Motor neuron (in vitro differentiated cells): ENCODE measurements around the gene ASF1B. TPM values are rescaled to one million over a fixed set of nuclear protein-coding genes. Genes with fewer than 3 reads are reported as not detected.

Source experiments
- ATAC-seq, 8 experiments: fragments of 200-7000 bp; cut with Tn5 transposase; replicated peaks in 6 of 8; 2 replicates each; pipeline ENCODE4 v1.8.0; 2021; ENCODE audit warnings: mild to moderate bottlenecking in 8 of 8, moderate library complexity in 8 of 8
- H3K27ac ChIP-seq, 2 donors: fragments of 250-450 bp; sonication (Bioruptor Pico); 2 replicates each; pipeline ENCODE4 v1.9.0; 2021; ENCODE audit warnings: antibody characterized with exemption in 2 of 2, mild to moderate bottlenecking in 2 of 2, moderate library complexity in 1 of 2
- H3K4me1 ChIP-seq, 2 donors: fragments of 250-450 bp; sonication (Bioruptor Pico); replicated peaks in 1 of 2; 2 replicates each; pipeline ENCODE4 v1.6.1; 2021; ENCODE audit warnings: antibody characterized with exemption in 2 of 2, mild to moderate bottlenecking in 2 of 2, moderate library complexity in 1 of 2
- H3K4me3 ChIP-seq, 5 donors: fragments of 250-450 bp; sonication (Bioruptor Pico); 2 replicates each; pipeline ENCODE4 v1.9.0; 2021; ENCODE audit warnings: antibody characterized with exemption in 5 of 5, mild to moderate bottlenecking in 5 of 5, moderate library complexity in 4 of 5
- WGBS, 10 experiments: fragments of 450-650 bp; shearing (Covaris generic); methylation state at CpG; one replicate each; pipeline ENCODE4 v1.0.0; 2022; 5-methylcytosine and 5-hydroxymethylcytosine counted together
- in situ Hi-C, 9 experiments: fragments of 400-800 bp; cut with MboI; loops; one replicate each; pipeline ENCODE4 v1.15.0; 2021; ENCODE audit warnings: low sequenced_read_pairs in 9 of 9, low pct_unique_long_range_greater_than_20kb in 2 of 9; ENCODE audit not compliant: unreplicated experiment in 9 of 9
- total RNA-seq, 8 experiments: library from RNA; unstranded; fragments of 300-600 nt; gene quantifications; 2 replicates each; pipeline versions ENCODE4 v1.2.3 to v1.2.4, GENCODE V29; 2022

ASF1B gene
- total RNA-seq, 8 experiments from 2014 or later = 0.54 to 21.5 (median 1.2) TPM

DNA sequence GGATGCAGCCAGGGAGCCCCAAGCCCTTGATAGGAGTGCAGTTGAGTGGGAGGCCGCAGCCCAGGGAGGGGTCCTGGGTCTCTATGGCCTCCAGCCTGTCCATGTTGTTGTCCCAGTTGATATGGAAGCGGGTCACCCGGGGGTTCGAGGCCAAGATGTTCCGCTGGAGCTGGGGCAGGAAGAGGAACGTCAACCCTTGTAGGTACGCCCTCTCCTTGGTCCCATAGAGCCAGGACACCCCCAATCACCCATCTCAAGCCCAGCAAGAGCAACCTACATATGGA, 15.9 kb downstream of the ASF1B start:
- 92% methylated on average over 4 of the region's 7 CpGs; no CpG with 5 or more reads in 9 of the 10 experiments for WGBS, 10 experiments
- no peak for ATAC-seq
- Histone ChIP-seq H3K4me1 (peaks cover 21 to 22% of the 10 kb centered on the region in 2 donors), H3K4me3 (no peak overlapping the region), H3K27ac (peak overlapping the region in 1 of 2 donors; percentile 93)
- in situ Hi-C loops = no loop called here

DNA sequence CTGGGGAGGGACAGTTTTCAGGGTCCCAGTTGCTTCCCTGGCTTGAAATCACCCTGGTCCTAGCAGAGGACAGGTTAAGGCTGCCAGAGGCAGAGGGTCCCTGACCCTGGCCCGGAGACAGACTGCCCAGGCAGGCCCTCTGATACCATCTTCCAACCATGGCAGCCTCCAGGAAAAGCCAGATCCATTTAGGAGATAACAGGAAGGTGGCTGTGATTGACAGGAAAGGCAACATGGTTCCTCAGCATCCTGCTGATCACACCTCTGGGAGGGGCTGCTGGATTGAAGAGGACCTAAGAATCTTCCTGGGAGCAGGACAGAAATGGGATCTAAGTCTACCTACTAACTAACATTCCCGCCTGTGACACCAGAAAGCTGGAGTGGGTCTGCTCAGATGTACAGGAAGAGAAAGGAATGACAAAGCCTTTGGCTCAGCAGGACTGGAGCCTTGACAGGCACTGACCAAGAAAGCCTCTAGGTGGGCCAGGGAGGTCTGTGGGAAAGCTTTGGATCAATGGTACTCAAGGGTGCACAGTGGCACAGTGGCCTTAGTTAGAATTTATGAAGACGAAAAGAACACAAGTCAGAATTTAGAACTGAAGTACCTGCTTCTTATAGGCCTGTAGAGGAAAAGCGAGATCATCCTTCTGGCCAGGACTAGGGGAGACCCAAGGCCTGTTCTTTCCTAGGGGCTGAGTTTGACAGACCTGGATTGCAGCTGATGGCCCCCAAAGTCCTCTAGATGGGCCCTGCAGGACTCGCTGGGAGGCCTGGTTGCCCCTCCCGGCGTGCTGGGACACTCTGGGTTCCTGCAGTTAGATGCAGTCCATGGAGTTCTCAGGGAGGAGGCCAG, 16.5 kb downstream of the ASF1B start:
- Histone ChIP-seq H3K4me1 (peaks cover 21 to 22% of the 10 kb centered on the region in 2 donors), H3K4me3 (no peak overlapping the region), H3K27ac (peak overlapping the region in 1 of 2 donors; percentile 93)
- 80 to 100% (median 98%) methylated on average over 1 to 6 of the region's 7 CpGs; no CpG with 5 or more reads in 2 of the 10 experiments for WGBS, 10 experiments
- in situ Hi-C loops = no loop called here
- ATAC-seq = no peak

DNA sequence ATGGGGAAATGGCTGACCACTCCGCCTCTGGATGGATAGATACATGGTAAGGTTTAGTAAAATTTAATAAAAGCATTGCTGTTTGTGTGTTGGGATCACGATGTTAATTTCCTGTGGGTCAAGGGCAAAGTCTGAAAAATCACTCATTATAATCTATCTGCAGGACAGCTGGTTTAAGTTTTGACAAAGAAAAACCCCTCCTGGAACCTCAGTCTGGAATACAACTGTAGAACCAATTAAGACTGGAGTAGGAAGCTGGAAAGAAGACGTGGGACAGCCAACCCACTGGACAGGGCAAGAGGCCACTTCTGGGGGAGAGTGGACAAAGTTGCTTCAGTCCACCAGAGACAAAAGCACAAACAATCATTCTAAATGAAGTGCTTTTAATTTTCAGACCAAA, 17.2 kb downstream of the ASF1B start:
- in situ Hi-C loops = no loop called here
- H3K4me3 ChIP-seq = peak overlapping the region in 4 of 5 donors; percentile 37 to 87 (median 46)

DNA sequence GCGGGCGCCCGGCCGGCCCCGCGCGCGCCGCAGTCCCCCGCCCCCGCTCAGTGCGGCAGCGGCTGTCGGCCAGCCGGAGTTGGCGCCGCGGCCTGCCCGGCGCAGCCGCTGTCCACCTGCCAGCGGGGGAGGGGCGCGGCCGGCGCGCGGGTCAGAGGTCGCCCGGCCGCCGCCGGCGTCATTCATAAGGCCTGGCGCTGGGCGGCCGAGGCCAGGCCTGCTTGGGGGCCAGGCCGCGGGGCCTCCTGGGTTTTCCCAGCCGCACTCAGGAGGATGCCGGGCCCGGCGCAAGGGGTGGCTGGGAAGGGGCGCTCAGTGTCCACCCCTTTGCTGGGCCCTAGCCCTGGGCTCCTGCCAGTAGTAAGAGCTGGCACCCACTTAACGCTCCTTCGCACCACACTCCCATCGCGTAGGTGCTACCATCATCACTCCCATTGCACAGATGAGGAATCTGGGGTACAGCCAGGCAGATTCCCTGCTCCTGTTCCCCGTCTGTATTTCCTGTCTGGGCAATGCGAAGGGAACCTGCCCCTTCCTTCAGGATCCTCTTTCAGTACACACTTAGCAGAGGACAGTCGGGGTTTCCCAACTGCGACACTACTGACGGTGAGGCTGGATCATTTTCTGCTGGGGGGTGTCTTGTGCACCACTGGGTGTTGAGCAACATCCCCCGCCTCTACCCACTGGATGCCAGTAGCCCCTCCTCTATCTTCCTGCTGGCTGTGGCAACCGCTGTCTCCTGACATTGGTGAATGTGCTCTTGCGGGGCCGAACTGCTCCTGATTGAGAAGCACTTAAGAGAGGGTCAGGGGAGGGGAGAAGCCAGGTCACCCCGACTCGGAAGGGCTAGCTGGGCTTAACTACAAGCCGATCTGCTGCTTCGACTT, 18.0 kb downstream of the ASF1B start:
- in situ Hi-C loops = no loop called here
- Histone ChIP-seq H3K4me3 (peak overlapping the region; percentile 37 to 87 (median 43)), H3K4me1 (peaks cover 22 to 27% of the 10 kb centered on the region in 2 donors), H3K27ac (peak overlapping the region; percentile 84 to 93)
- peak in 5 of 8 experiments; percentile 0 to 55 (median 6) for ATAC-seq
- 0 to 30% (median 17%) methylated on average over 3 to 10 of the region's 61 CpGs; no CpG with 5 or more reads in 4 of the 10 experiments for WGBS, 10 experiments

More for the DNA sequence above, 17.2 kb downstream of the ASF1B start:
- WGBS, 10 experiments = 34 to 100% (median 79%) methylated on average over 1 to 3 of the region's 3 CpGs; no CpG with 5 or more reads in 3 of the 10 experiments
- Histone ChIP-seq H3K4me1 (peaks cover 21 to 22% of the 10 kb centered on the region in 2 donors), H3K27ac (peak overlapping the region; percentile 84 to 93)
- ATAC-seq = no peak

DNA sequence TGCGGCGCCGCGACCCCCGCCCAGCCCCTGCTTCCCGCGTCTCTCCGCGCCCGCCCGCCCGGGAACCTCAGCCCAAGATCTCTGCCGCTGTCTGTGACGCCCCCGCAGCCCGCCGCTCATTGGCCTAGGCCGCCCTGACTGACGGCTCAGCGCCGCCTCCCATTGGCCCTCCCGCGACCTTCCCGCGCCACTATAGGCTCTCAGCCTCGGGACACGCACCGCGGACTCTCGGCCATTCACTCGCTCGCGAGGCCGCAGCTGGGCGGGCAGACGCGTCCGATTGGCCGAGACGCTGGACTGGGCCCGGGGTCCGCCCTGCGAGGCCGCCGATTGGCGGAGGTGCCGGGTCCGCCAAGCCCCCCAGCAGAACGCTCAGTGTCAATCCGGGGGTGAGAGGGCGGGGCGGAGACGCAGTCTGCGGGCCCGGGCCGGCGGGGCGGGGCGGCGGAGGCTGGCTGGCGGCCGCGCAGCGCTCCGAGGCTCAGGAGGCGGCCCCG, 18.7 kb downstream of the ASF1B start, which contains the start of gene PRKACA:
TSS of gene PRKACA (minus strand) at position 95 of the 497 bp plus-strand sequence. CDS start 215 bp downstream, outside the sequence.
- Histone ChIP-seq H3K4me3 (peak within 1 kb of the TSS; percentile 69 to 87 (median 79)), H3K4me1 (peaks cover 29 to 34% of the 10 kb centered on the region in 2 donors), H3K27ac (peak within 1 kb of the TSS; percentile 84 to 93)
- in situ Hi-C loops = no loop called here
- peak; percentile 85 to 96 (median 89) for ATAC-seq
- WGBS, 10 experiments = no CpG with 5 or more reads among the region's 67 CpGs

DNA sequence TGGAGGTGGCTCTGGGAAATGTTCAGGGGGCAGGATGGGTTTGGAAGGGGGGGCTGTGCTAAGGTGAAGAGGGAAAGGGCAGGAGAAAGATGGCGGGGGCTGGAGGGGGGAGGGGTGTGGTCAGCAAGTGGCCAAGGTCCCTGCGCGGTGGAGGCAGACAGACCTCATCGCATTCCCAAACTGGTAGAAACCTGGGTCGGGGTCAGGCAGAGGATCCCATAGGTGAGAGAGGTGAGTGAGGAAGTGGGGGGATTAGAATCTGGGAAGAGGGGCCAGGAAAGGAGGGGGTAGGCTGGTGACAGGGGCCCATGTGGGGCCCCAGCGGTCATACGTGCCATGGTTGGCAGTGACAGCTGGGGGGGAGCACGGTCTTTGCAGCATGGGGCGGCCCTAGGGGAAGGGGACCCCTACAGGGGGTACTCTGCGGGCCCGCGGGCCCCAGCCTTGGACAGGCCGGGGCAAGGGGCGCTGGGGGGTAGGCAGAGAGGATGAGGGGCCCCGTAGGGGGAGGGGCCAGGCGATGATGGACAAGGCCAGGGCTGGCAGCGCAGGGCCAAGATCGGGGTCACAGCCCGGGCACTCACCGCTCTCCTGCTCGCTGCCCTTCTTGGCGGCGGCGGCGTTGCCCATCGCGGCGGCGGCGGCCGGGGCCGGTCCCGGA, 19.3 kb downstream of the ASF1B start:
- H3K27ac ChIP-seq = peak overlapping the region; percentile 75 to 88
- in situ Hi-C loops = no loop called here
- peaks cover 33 to 39% of the 10 kb centered on the region in 2 donors for H3K4me1 ChIP-seq
- no CpG with 5 or more reads among the region's 33 CpGs for WGBS, 10 experiments
- H3K4me3 ChIP-seq = peak overlapping the region; percentile 69 to 87 (median 79)
- ATAC-seq = peak; percentile 1 to 41 (median 10)

DNA sequence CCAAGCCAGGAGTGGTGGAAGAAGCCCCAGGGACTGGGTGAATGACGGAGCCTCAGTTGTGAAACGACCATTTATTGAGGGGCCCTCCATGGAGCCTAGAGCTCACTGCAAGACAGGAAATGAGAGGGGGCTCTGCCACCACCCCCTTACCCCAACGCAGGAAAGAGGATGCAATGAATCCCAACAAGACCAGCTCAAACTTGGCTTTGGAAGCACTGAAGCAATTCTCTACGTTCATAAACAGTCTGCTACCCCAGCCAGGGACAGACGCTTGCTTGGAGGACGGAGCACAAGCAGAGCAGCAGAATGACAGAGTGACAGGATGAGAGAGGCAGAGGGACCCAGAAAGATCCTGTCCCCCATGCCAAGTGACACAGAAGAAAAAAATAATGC, 19.9 kb downstream of the ASF1B start:
- in situ Hi-C loops = no loop called here
- Histone ChIP-seq H3K27ac (peak overlapping the region in 1 of 2 donors; percentile 88), H3K4me1 (peaks cover 33 to 39% of the 10 kb centered on the region in 2 donors), H3K4me3 (peak overlapping the region; percentile 69 to 87 (median 79))
- WGBS, 10 experiments = 0 to 20% (median 9%) methylated on average over 1 to 5 of the region's 6 CpGs; no CpG with 5 or more reads in 4 of the 10 experiments
- ATAC-seq = no peak

DNA sequence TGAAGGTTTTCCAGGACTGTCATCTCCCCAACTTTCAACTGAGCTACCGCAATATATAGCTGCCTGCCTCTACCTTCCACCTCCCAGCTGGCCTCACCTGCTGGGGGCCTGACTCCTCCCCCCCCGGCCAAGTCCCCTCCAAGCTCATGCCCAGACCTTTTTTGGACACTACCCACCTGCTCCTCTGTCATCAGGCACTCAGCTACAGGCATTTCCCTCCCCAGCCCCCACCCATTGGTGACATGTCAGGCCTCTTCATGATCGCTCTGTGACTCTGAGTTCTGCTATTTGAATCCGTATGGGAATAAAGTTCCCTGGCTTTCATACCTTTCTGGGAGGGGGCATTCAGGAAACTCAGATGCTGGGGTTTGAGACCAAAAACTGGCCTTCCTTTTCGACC, 20.6 kb downstream of the ASF1B start:
- H3K4me1 ChIP-seq = peaks cover 33 to 39% of the 10 kb centered on the region in 2 donors
- 40 to 100% (median 63%) methylated on average over 1 to 2 of the region's 5 CpGs; no CpG with 5 or more reads in 4 of the 10 experiments for whole genome bisulfite sequencing, 10 experiments
- no peak overlapping the region for H3K27ac ChIP-seq
- ATAC-seq = no peak
- H3K4me3 ChIP-seq = peak overlapping the region in 1 of 5 donors; percentile 69
- in situ Hi-C loops = no loop called here

DNA sequence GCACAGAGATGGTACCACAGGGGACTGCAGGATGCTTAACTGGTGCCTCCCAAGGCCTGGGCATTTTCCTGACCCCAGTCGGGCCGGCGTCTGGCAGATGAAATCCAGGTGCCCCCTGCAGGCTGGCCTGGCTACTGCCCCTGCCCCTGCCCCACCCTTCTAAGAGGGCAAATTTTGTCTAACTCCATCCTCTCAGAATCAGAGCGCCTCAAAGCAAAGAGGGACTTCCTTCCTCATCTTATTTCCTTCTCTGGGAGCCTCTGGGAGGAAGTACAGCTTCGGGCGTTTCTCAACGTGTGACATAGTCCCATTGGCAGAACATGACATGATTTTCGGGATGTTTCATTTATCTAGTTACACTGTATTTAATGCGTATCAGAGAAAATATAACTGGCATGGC, 21.5 kb downstream of the ASF1B start:
- Histone ChIP-seq H3K4me1 (peaks cover 33 to 38% of the 10 kb centered on the region in 2 donors), H3K27ac (no peak overlapping the region), H3K4me3 (no peak overlapping the region)
- ATAC-seq = no peak
- in situ Hi-C loops = no loop called here
- WGBS, 10 experiments = 50 to 100% (median 67%) methylated on average over 1 to 6 of the region's 9 CpGs; no CpG with 5 or more reads in 3 of the 10 experiments

DNA sequence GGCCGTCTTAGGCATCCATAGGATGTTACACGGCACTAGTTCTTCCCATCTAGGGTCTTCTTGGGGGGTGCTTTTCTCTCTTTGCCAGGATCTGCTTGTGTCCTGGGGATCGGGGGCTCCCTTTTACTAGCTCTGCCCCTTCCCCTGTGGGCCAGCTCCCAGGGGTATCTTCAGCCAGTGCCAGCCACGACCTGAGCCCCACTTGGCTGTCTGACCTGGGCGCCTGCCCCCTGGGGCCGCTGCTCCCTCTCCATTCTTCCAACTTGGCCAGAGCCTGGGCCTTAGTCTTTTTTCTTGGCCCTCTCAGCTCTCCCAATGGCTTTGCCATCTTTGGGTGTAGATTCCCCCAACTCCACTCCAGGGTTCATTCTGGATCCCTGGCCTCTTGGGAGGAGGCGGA, 21.9 kb downstream of the ASF1B start:
- 80 to 100% (median 86%) methylated on average over 1 to 3 of the region's 7 CpGs; no CpG with 5 or more reads in 5 of the 10 experiments for WGBS, 10 experiments
- peaks cover 31 to 34% of the 10 kb centered on the region in 2 donors for H3K4me1 ChIP-seq
- H3K27ac ChIP-seq = no peak overlapping the region
- no peak for ATAC-seq
- in situ Hi-C loops = no loop called here
- H3K4me3 ChIP-seq = no peak overlapping the region

DNA sequence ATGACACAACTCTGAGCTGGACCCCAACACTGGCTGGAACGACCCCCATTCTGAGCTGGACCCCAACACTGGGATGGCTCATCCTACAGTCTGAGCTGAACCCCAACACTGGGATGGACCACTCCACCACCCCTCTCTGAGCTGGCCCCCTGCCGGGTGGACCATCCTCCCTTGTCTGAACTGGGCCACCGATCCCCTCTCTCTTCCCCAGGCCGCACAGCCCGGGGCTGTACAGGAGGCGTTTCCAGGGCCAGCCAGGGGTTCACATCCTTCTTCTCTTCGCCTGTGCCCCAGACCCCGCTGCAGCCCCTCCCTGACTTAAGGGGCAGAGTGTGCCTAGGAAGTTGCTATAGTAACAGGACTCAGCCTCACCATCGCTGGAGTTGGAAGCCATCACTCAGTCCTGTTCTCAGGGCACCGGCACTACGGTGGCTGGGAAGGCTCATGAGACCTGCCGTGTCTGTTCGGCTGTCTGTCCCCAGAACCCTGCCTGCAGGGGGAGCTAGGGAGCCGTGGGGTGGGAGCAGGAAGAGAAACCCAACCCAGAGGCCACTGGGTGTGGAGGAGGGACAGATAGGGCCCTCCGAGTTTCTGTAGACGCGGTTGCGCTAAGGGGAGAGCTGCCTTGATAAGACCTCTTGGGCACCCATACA, 22.5 kb downstream of the ASF1B start:
- no peak overlapping the region for H3K27ac ChIP-seq
- peaks cover 26 to 29% of the 10 kb centered on the region in 2 donors for H3K4me1 ChIP-seq
- ATAC-seq = no peak
- WGBS, 10 experiments = 55 to 93% (median 75%) methylated on average over 1 to 4 of the region's 18 CpGs; no CpG with 5 or more reads in 6 of the 10 experiments
- no peak overlapping the region for H3K4me3 ChIP-seq
- in situ Hi-C loops = no loop called here
